Measurements from ENCODE around the gene ZNF628. TPM values are rescaled to one million over a fixed set of nuclear protein-coding genes. Genes with fewer than 3 reads are reported as not detected.

ZNF628 gene
- total and polyA plus RNA-seq, 10 donors: 1.4 to 13.6 (median 7.9) TPM

DNA sequence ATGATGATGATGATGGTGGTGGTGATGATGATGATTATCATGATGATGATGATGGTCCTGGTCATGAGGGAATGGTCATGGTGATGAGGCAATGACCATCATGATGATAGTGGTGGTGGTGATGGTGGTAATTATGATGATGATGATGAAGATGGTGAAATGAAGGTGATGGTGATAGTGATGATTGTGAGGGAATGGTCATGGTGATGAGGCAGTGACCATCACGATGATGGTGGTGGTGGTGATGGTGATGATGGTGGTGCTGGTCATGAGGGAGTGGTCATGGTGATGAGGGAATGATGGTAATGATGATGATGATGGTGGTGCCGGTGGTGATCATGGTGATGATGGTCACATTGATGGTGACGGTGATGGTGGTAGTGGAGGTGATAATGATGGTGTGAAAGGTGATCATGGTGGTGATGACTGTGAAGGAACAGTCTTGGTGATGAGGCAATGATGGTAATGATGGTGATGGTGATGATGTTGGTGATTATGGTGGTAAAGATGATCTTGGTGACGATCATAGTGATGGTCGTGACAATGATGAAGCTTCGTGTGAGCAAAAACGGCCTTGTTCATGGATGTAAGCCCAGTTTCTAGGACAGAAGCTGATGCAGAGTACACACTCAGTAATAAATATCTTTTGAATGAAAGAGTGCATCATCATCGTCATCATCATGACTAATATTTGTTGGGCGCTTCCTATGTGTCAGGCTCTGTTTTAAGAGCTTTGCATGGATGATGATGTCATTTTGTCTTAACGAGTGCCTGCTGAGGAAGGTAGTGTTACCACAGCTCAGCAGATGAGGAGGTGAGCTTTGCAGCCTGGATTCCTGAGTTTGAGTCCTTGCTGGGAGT, 43.3 kb downstream of the ZNF628 start:
- H3K4me3 ChIP-seq: no peak overlapping the region
- no peaks in the 10 kb centered on the region for H3K9me3 ChIP-seq
- intact Hi-C loops (cut with DNase I; ENCODE audit: low total_unique reads): no loop called here
- H3K27me3 ChIP-seq (replicated peaks in 1 of 7): peaks cover 0 to 21% (median 0%) of the 10 kb centered on the region in 7 donors
- H3K4me1 ChIP-seq: peaks cover 0 to 13% (median 11%) of the 10 kb centered on the region in 6 donors
- WGBS, 5 donors: 80 to 94% (median 87%) methylated on average over 10 of the region's 10 CpGs
- TF ChIP-seq POLR2AphosphoS5 (IDR thresholded peaks at IDR 0.05): no peak
- TF ChIP-seq POLR2A (IDR thresholded peaks at IDR 0.05): no peak
- TF ChIP-seq CTCF (IDR thresholded peaks at IDR 0.05 in 8 of 11, conservative IDR thresholded peaks at IDR 0.05 in 3 of 11): no peak
- DNase-seq: no peak
- H3K27ac ChIP-seq: no peak overlapping the region
- peaks cover 0 to 5% (median 0%) of the 10 kb centered on the region in 6 donors for H3K36me3 ChIP-seq

- peaks cover 0 to 5% (median 0%) of the 10 kb centered on the region in 6 donors for H3K36me3 ChIP-seq
- peaks cover 0 to 22% (median 0%) of the 10 kb centered on the region in 7 donors for H3K27me3 ChIP-seq (replicated peaks in 1 of 7)
- H3K4me1 ChIP-seq: peaks cover 0 to 13% (median 11%) of the 10 kb centered on the region in 6 donors
- no peak for TF ChIP-seq POLR2A (IDR thresholded peaks at IDR 0.05)
- TF ChIP-seq CTCF (IDR thresholded peaks at IDR 0.05 in 8 of 11, conservative IDR thresholded peaks at IDR 0.05 in 3 of 11): no peak
- no peak for TF ChIP-seq POLR2AphosphoS5 (IDR thresholded peaks at IDR 0.05)
- DNase-seq: no peak
- WGBS, 5 donors: 77 to 84% (median 81%) methylated on average over 14 of the region's 14 CpGs
- no peaks in the 10 kb centered on the region for H3K9me3 ChIP-seq
- H3K27ac ChIP-seq: no peak overlapping the region
- intact Hi-C loops (cut with DNase I; ENCODE audit: low total_unique reads): no loop called here
- H3K4me3 ChIP-seq: no peak overlapping the region
These were observed 44.4 kb downstream of the ZNF628 start for GRCh38 chr19:55520691-55521292.

GRCh38 chr19:55525289-55526101, 49.1 kb downstream of the ZNF628 start:
- no peak for DNase-seq
- 58 to 77% (median 66%) methylated on average over 27 to 29 of the region's 29 CpGs for WGBS, 5 donors
- intact Hi-C loops (cut with DNase I; ENCODE audit: low total_unique reads): no loop called here
- Histone ChIP-seq H3K4me3 (no peak overlapping the region), H3K4me1 (peaks cover 0 to 8% (median 2%) of the 10 kb centered on the region in 6 donors), H3K36me3 (no peaks in the 10 kb centered on the region), H3K9me3 (no peaks in the 10 kb centered on the region), H3K27me3 (replicated peaks in 1 of 7) (peaks cover 0 to 40% (median 0%) of the 10 kb centered on the region in 7 donors), H3K27ac (no peak overlapping the region)
- no peak for TF ChIP-seq POLR2A (IDR thresholded peaks at IDR 0.05)
- no peak for TF ChIP-seq CTCF (IDR thresholded peaks at IDR 0.05 in 8 of 11, conservative IDR thresholded peaks at IDR 0.05 in 3 of 11)
- no peak for TF ChIP-seq POLR2AphosphoS5 (IDR thresholded peaks at IDR 0.05)

All from spleen (tissue), 11 donors.